Fibroblast of lung (primary cell): Measurements from ENCODE around the gene CDC14B. TPM values are rescaled to one million over a fixed set of nuclear protein-coding genes. Genes with fewer than 3 reads are reported as not detected.

Experiments
- DNase-seq, 2 donors: peaks; one replicate each; pipeline versions ENCODE4 v3.0.0 to v3.0.0-alpha.2; 2010; ENCODE audit warnings: low read depth in 2 of 2
- H2AFZ ChIP-seq: 2 replicates; pipeline ENCODE4 v1.5.1; 2012; ENCODE audit warnings: low read length, control low read depth, inconsistent platforms
- H3K27ac ChIP-seq: 2 replicates; pipeline ENCODE4 v1.5.1; 2011; ENCODE audit warnings: low read length, control low read depth; ENCODE audit not compliant: insufficient read depth
- H3K27me3 ChIP-seq: 2 replicates; pipeline ENCODE4 v1.5.1; 2011; ENCODE audit warnings: mild to moderate bottlenecking, low read length; ENCODE audit not compliant: control insufficient read depth, insufficient read depth
- H3K36me3 ChIP-seq: 2 replicates; pipeline ENCODE4 v1.5.1; 2011; ENCODE audit warnings: low read length; ENCODE audit not compliant: control insufficient read depth, insufficient read depth
- H3K4me1 ChIP-seq: 2 replicates; pipeline ENCODE4 v1.5.1; 2011; ENCODE audit warnings: low read length; ENCODE audit not compliant: control insufficient read depth, insufficient read depth; ENCODE audit errors: extremely low read depth
- H3K4me2 ChIP-seq: 2 replicates; pipeline ENCODE4 v1.5.1; 2011; ENCODE audit warnings: low read length, control low read depth; ENCODE audit not compliant: insufficient read depth; ENCODE audit errors: extremely low read depth
- H3K4me3 ChIP-seq, 4 experiments: fragments of 200-600 bp in 1 of 4; sonication (generic) in 1 of 4; replicated peaks in 1 of 4; 2 replicates each; pipeline ENCODE4 v1.5.1; 2011 to 2016; ENCODE audit warnings: low read length in 4 of 4, low read depth in 3 of 4, mild to moderate bottlenecking in 3 of 4, control low read depth in 2 of 4, inconsistent platforms in 1 of 4, mixed read lengths in 1 of 4; ENCODE audit not compliant: insufficient read depth in 1 of 4; ENCODE audit errors: control extremely low read depth in 1 of 4
- H3K79me2 ChIP-seq: 2 replicates; pipeline ENCODE4 v1.5.1; 2012; ENCODE audit warnings: mild to moderate bottlenecking, low read length, inconsistent platforms; ENCODE audit not compliant: control insufficient read depth, insufficient read depth
- H3K9ac ChIP-seq: 2 replicates; pipeline ENCODE4 v1.5.1; 2011; ENCODE audit warnings: mild to moderate bottlenecking, low read length, control low read depth; ENCODE audit not compliant: insufficient read depth
- H3K9me3 ChIP-seq: 2 replicates; pipeline ENCODE4 v1.5.1; 2012; ENCODE audit warnings: low read depth, low read length; ENCODE audit not compliant: control insufficient read depth, insufficient read depth
- H4K20me1 ChIP-seq: 2 replicates; pipeline ENCODE4 v1.5.1; 2011; ENCODE audit warnings: low read length; ENCODE audit not compliant: control insufficient read depth, insufficient read depth; ENCODE audit errors: extremely low read depth
- EZH2 ChIP-seq: IDR thresholded peaks from 2 replicates; pipeline ENCODE4 v1.5.1; 2012; ENCODE audit warnings: low read length, control low read depth, mild to moderate bottlenecking; ENCODE audit errors: missing control alignments
- polyA plus RNA-seq, 2 donors: library from polyadenylated mRNA; depleted of rRNA in 1 of 2; stranded (reverse) in 1 of 2; unstranded in 1 of 2; fragments of >200 nt; gene quantifications; 2 replicates each; pipeline ENCODE4 v1.2.1, GENCODE V29; 2011 to 2012; ENCODE audit warnings: missing spikeins in 1 of 2
- total RNA-seq: library from RNA; depleted of rRNA; stranded (reverse); fragments of >200 nt; gene quantifications from 2 replicates; pipeline ENCODE4 v1.2.1, GENCODE V29; 2014
- TF ChIP-seq, protein P1 (sequence below), 2 donors: IDR thresholded peaks in 1 of 2; conservative IDR thresholded peaks in 1 of 2; 1 replicate in 1 of 2; 2 replicates in 1 of 2; pipeline ENCODE4 v1.5.1; 2011 to 2012; ENCODE audit warnings: low read length in 2 of 2, control low read depth in 1 of 2, inconsistent platforms in 1 of 2, low read depth in 1 of 2, mild to moderate bottlenecking in 1 of 2

The CDC14B gene
- total and polyA plus RNA-seq, 2 donors (not counting 1 experiment from before 2014, with no cell fraction given) = 38.0 to 68.5 TPM

DNA sequence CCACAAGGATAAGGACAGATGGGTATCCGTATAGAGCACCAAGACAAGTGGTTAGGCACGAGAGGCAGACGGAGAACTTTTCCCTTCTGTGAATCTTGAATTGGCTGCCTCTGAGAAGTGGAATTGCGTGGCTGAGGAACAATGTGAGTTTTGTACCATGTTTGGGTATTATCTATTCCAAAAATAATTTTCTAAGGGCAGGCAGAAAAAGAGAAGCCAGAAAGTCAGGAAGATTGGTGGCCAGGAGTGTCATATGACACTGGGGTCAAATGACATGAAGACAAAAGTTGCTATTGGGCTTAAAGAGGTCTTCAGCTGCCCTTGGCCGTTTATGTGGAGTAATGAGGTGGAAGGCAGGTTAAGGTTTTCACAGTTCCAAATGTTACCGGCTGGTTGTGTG, 155.2 kb downstream of the CDC14B start:
- H3K27ac ChIP-seq = no peak overlapping the region
- H3K36me3 ChIP-seq = peaks cover 4% of the 10 kb centered on the region

DNA sequence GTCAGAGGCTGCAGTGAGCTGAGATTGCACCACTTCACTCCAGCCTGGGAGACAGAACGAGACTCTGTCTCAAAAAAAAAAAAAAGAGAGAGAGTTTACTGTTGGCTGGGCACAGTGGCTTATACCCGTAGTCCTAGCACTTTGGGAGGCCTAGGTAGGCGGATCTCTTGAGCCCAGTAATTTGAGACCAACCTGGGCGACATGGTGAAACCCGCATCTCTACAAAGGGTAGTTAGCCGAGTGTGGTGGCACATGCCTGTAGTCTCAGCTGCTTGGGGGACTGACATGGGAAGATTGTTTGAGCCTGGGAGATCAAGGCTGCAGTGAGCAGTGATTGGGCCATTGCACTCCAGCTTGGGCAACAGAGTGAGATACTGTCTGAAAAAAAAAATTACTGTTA, 157.1 kb downstream of the CDC14B start:
- Histone ChIP-seq H3K4me1 (no peaks in the 10 kb centered on the region), H3K36me3 (peaks cover 5% of the 10 kb centered on the region), H3K27me3 (no peaks in the 10 kb centered on the region), H3K27ac (no peak overlapping the region), H3K9me3 (no peaks in the 10 kb centered on the region), H2AFZ (no peak overlapping the region), H3K4me3 (no peak overlapping the region), H4K20me1 (no peaks in the 10 kb centered on the region), H3K9ac (no peak overlapping the region), H3K79me2 (no peaks in the 10 kb centered on the region), H3K4me2 (no peak overlapping the region)
- no peak for DNase-seq
- no peak for TF ChIP-seq EZH2
- TF ChIP-seq, protein P1, sequence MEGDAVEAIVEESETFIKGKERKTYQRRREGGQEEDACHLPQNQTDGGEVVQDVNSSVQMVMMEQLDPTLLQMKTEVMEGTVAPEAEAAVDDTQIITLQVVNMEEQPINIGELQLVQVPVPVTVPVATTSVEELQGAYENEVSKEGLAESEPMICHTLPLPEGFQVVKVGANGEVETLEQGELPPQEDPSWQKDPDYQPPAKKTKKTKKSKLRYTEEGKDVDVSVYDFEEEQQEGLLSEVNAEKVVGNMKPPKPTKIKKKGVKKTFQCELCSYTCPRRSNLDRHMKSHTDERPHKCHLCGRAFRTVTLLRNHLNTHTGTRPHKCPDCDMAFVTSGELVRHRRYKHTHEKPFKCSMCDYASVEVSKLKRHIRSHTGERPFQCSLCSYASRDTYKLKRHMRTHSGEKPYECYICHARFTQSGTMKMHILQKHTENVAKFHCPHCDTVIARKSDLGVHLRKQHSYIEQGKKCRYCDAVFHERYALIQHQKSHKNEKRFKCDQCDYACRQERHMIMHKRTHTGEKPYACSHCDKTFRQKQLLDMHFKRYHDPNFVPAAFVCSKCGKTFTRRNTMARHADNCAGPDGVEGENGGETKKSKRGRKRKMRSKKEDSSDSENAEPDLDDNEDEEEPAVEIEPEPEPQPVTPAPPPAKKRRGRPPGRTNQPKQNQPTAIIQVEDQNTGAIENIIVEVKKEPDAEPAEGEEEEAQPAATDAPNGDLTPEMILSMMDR (conservative IDR thresholded peaks at IDR 0.05 in 1 of 2, IDR thresholded peaks at IDR 0.05 in 1 of 2; ENCODE audit: low read depth in 1 of 2, low read length in 2 of 2) = no peak

More for the DNA sequence above, 155.2 kb downstream of the CDC14B start:
- Histone ChIP-seq H3K4me3 (no peak overlapping the region), H3K4me1 (no peaks in the 10 kb centered on the region), H3K9ac (no peak overlapping the region), H4K20me1 (no peaks in the 10 kb centered on the region), H3K79me2 (no peaks in the 10 kb centered on the region), H3K27me3 (no peaks in the 10 kb centered on the region), H3K9me3 (no peaks in the 10 kb centered on the region), H3K4me2 (no peak overlapping the region), H2AFZ (no peak overlapping the region)
- TF ChIP-seq EZH2 = no peak
- TF ChIP-seq, protein P1 (conservative IDR thresholded peaks at IDR 0.05 in 1 of 2, IDR thresholded peaks at IDR 0.05 in 1 of 2; ENCODE audit: low read depth in 1 of 2, low read length in 2 of 2) = no peak
- no peak for DNase-seq

DNA sequence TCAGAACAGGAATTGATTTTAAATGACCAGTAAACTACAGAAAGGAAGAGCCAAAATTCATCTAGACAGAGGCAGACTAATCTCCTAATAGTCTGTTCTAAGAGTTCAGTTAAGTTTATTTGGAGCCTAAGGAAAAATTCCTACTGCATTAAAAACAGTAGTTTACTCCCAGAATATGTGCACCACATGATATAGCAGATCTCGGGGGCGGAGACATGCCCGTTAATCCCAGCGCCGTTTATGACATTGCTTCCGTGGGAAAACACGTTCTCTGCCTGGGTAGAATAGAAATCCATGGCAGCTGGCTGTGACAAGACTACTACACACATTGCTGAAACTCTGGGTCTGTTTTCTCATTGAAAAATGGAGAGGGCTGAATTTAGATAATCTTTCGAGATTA, 158.3 kb downstream of the CDC14B start:
- Histone ChIP-seq H3K9ac (no peak overlapping the region), H3K4me3 (no peak overlapping the region), H3K9me3 (no peaks in the 10 kb centered on the region), H3K36me3 (peaks cover 5% of the 10 kb centered on the region), H2AFZ (no peak overlapping the region), H4K20me1 (no peaks in the 10 kb centered on the region), H3K4me2 (no peak overlapping the region), H3K79me2 (peaks cover 2% of the 10 kb centered on the region), H3K27ac (no peak overlapping the region), H3K27me3 (no peaks in the 10 kb centered on the region), H3K4me1 (no peaks in the 10 kb centered on the region)
- no peak for DNase-seq
- no peak for TF ChIP-seq EZH2
- TF ChIP-seq, protein P1 (conservative IDR thresholded peaks at IDR 0.05 in 1 of 2, IDR thresholded peaks at IDR 0.05 in 1 of 2; ENCODE audit: low read depth in 1 of 2, low read length in 2 of 2) = no peak
